ENCODE results near the gene PTGES3L.

PTGES3L gene

DNA sequence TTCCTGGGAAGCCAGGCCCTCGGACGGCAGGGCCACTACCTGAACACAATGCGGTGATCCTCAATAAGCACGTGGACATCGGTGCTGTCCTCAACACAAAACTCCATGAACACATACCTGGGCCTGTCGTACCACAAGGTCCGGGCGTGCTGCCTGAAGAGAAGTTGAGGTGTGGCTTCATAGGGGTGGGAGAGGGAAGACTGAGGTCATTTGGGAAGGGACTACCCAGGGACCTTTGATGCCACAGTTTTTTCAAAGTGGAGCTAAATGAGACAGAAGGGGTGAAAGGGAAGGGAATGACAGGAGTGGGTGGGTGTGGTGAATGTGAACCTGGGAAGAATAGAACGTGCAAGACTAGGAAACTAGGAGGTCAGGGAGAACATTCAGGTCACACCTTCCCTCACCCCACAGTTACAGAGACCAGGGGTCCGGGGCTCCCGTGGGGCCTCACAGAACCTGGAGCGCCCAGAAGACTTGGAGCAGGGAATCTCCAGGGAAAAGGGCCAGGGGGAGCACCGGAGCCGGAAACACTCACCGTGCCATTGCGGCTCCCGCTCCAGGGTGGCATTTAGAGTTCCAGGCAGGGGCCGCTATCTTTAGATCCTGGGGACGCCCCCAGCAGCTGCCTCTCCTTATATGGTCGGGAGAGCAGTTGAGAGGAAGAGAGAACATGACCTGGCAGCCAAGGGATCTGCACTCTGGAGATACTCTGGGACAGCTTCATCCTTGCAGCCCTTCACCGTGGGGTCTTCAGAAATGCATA, at the start of gene PTGES3L:
Gene PTGES3L (minus strand): TSS at position 570 of the 763 bp plus-strand sequence. CDS start 27 bp downstream, at position 543.
- Histone ChIP-seq H3K4me3 (ENCODE audit: severe bottlenecking) (peak within 1 kb of the TSS; percentile 96), H3K27me3 (ENCODE audit: insufficient read depth, poor library complexity, severe bottlenecking) (no peaks in the 10 kb centered on the region), H3K36me3 (ENCODE audit: low read depth) (peaks cover 19% of the 10 kb centered on the region), H3K4me1 (ENCODE audit: insufficient read depth, poor library complexity, severe bottlenecking) (peaks cover 4% of the 10 kb centered on the region), H3K9me3 (ENCODE audit: severe bottlenecking) (no peaks in the 10 kb centered on the region), H3K27ac (ENCODE audit: poor library complexity, severe bottlenecking) (peak within 1 kb of the TSS; percentile 75)
- TF ChIP-seq, protein P1, sequence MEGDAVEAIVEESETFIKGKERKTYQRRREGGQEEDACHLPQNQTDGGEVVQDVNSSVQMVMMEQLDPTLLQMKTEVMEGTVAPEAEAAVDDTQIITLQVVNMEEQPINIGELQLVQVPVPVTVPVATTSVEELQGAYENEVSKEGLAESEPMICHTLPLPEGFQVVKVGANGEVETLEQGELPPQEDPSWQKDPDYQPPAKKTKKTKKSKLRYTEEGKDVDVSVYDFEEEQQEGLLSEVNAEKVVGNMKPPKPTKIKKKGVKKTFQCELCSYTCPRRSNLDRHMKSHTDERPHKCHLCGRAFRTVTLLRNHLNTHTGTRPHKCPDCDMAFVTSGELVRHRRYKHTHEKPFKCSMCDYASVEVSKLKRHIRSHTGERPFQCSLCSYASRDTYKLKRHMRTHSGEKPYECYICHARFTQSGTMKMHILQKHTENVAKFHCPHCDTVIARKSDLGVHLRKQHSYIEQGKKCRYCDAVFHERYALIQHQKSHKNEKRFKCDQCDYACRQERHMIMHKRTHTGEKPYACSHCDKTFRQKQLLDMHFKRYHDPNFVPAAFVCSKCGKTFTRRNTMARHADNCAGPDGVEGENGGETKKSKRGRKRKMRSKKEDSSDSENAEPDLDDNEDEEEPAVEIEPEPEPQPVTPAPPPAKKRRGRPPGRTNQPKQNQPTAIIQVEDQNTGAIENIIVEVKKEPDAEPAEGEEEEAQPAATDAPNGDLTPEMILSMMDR (IDR thresholded peaks at IDR 0.05; ENCODE audit: poor library complexity, severe bottlenecking), result no peak
- no peak for DNase-seq (ENCODE audit: low spot score)
- peak; percentile 52 for ATAC-seq (ENCODE audit: low read depth)

DNA sequence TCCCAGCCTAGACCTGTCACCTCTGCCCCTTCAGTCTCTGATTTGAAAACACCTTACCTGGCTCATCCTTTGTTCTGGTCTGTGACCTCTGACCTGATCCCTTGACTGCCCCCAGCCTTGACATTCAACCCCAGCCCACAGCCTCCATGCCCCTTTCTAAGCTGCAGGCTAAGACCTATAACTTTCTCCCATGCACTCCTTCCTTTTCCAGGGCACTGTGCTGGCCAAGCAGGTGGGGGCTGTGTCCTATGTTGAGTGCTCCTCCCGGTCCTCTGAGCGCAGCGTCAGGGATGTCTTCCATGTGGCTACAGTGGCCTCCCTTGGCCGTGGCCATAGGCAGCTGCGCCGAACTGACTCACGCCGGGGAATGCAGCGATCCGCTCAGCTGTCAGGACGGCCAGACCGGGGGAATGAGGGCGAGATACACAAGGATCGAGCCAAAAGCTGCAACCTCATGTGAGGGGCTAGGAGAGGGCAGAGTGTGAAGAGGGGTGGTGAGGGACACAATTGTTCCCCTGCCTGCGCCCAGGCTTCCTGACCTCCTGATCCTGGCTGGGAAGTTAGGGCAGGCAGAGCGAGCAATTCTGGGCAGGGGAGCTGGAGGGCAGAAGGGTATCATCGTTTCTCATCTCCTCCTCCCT, 48.5 kb upstream of the PTGES3L start:
- Histone ChIP-seq H3K9me3 (ENCODE audit: severe bottlenecking) (no peaks in the 10 kb centered on the region), H3K27me3 (ENCODE audit: insufficient read depth, poor library complexity, severe bottlenecking) (no peaks in the 10 kb centered on the region), H3K36me3 (ENCODE audit: low read depth) (no peaks in the 10 kb centered on the region), H3K4me3 (ENCODE audit: severe bottlenecking) (no peak overlapping the region), H3K27ac (ENCODE audit: poor library complexity, severe bottlenecking) (no peak overlapping the region), H3K4me1 (ENCODE audit: insufficient read depth, poor library complexity, severe bottlenecking) (no peaks in the 10 kb centered on the region)
- TF ChIP-seq, protein P1 (IDR thresholded peaks at IDR 0.05; ENCODE audit: poor library complexity, severe bottlenecking), result no peak
- DNase-seq (ENCODE audit: low spot score) (no peak), ATAC-seq (ENCODE audit: low read depth) (no peak)

DNA sequence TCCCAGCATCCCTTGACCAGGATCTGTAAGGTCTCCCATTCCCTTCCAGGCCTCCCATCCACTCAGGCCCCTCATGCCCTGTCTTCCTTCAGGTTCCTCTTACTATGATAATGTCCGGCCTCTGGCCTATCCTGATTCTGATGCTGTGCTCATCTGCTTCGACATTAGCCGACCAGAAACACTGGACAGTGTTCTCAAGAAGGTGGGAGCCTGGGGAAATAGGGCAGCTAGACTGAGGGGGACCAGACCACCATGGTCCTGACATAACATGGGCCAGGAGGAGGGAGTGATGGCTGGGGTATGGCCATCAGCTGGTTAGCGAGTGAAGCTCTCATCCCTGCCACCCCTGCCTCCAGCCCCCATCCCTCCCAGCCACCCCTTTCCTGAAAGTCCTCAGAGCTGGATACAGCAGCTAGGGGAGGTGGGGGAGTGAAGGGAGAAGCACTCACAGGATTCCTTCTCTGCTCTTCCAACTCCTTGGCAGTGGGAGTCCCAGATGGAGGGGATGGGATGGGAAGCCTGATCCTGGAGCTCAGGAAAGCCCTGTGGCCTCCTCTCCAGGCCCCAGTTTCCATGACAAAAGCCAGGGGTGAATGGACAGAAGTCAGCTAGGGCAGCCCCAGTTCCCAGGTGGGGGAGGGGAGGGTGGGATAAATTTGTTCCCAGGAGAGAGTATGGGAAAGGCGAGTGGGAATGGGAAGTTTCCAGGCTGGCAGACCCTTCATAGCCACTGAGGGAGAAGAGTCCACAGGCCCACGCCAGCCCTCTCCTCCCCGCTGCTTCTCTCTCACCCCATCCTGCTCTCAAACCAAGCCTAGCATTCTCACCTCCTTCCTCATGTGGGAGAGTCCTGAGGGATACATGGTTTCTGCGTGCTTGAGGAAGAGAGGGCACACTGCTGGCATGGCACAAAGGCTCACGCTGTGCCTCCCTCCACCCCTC, 47.5 kb upstream of the PTGES3L start:
- no peak overlapping the region for H3K27ac ChIP-seq (ENCODE audit: poor library complexity, severe bottlenecking)
- H3K36me3 ChIP-seq (ENCODE audit: low read depth), result no peaks in the 10 kb centered on the region
- DNase-seq (ENCODE audit: low spot score) (no peak), ATAC-seq (ENCODE audit: low read depth) (no peak)
- H3K4me3 ChIP-seq (ENCODE audit: severe bottlenecking), result no peak overlapping the region
- TF ChIP-seq, protein P1 (IDR thresholded peaks at IDR 0.05; ENCODE audit: poor library complexity, severe bottlenecking), result no peak
- no peaks in the 10 kb centered on the region for H3K9me3 ChIP-seq (ENCODE audit: severe bottlenecking)
- H3K27me3 ChIP-seq (ENCODE audit: insufficient read depth, poor library complexity, severe bottlenecking), result no peaks in the 10 kb centered on the region
- no peaks in the 10 kb centered on the region for H3K4me1 ChIP-seq (ENCODE audit: insufficient read depth, poor library complexity, severe bottlenecking)

DNA sequence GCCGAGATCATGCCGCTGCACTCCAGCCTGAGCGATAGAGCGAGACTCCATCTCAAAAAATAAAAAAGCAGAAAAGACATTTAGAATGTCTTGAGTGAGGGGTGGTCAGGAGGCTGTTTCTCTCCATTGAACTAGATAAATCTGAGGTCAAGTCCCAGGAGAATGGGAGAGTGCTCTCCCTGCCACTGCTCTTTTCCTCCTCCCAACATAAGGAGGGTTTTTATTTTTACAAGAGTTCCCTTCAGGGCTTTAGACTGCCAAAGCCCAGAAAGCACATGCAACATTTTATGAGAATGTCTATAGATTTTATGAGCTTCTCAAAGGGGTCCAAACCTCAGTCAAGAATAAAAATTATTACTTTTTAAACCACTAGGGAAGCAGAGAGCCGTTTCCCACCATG, 46.7 kb upstream of the PTGES3L start:
- Histone ChIP-seq H3K4me3 (ENCODE audit: severe bottlenecking) (no peak overlapping the region), H3K9me3 (ENCODE audit: severe bottlenecking) (no peaks in the 10 kb centered on the region), H3K27ac (ENCODE audit: poor library complexity, severe bottlenecking) (no peak overlapping the region), H3K27me3 (ENCODE audit: insufficient read depth, poor library complexity, severe bottlenecking) (no peaks in the 10 kb centered on the region), H3K4me1 (ENCODE audit: insufficient read depth, poor library complexity, severe bottlenecking) (no peaks in the 10 kb centered on the region), H3K36me3 (ENCODE audit: low read depth) (no peaks in the 10 kb centered on the region)
- TF ChIP-seq, protein P1 (IDR thresholded peaks at IDR 0.05; ENCODE audit: poor library complexity, severe bottlenecking), result no peak
- DNase-seq (ENCODE audit: low spot score) (no peak), ATAC-seq (ENCODE audit: low read depth) (no peak)
